Small intestine (tissue), 7 donors: ENCODE measurements around the gene GPT2. TPM values are rescaled to one million over a fixed set of nuclear protein-coding genes. Genes with fewer than 3 reads are reported as not detected.

ENCODE experiments used
- DNase-seq, 2 donors: peaks; one replicate each; pipeline versions ENCODE4 v3.0.0 to v3.0.0-alpha.2; 2013
- FAIRE-seq: peaks from 2 replicates; lab custom pipeline; 2012; peaks lifted over from hg19 to GRCh38; lab: Jason Lieb, UNC
- H3K27ac ChIP-seq, 3 donors: one replicate each; pipeline ENCODE4 v1.5.1; 2013; ENCODE audit warnings: low read length in 2 of 3, mild to moderate bottlenecking in 2 of 3, control low read depth in 1 of 3, inconsistent platforms in 1 of 3, low read depth in 1 of 3, moderate library complexity in 1 of 3
- H3K27me3 ChIP-seq, 3 donors: one replicate each; pipeline ENCODE4 v1.6.1; 2013; ENCODE audit warnings: low read length in 3 of 3, inconsistent platforms in 1 of 3; ENCODE audit not compliant: control insufficient read depth in 3 of 3, insufficient read depth in 3 of 3
- H3K36me3 ChIP-seq, 3 donors: one replicate each; pipeline ENCODE4 v1.6.1; 2013; ENCODE audit warnings: low read length in 3 of 3, inconsistent platforms in 1 of 3, low read depth in 1 of 3, mild to moderate bottlenecking in 1 of 3, moderate library complexity in 1 of 3; ENCODE audit not compliant: control insufficient read depth in 3 of 3, insufficient read depth in 2 of 3
- H3K4me1 ChIP-seq, 3 donors: one replicate each; pipeline ENCODE4 v1.6.1; 2013; ENCODE audit warnings: low read length in 2 of 3, inconsistent platforms in 1 of 3, low read depth in 1 of 3, mild to moderate bottlenecking in 1 of 3, moderate library complexity in 1 of 3; ENCODE audit not compliant: control insufficient read depth in 3 of 3, insufficient read depth in 2 of 3
- H3K4me3 ChIP-seq, 3 donors: one replicate each; pipeline ENCODE4 v1.5.1; 2013; ENCODE audit warnings: low read length in 3 of 3, control low read depth in 1 of 3, inconsistent platforms in 1 of 3, low read depth in 1 of 3, mild to moderate bottlenecking in 1 of 3, moderate library complexity in 1 of 3
- H3K9me3 ChIP-seq, 2 donors: one replicate each; pipeline ENCODE4 v1.6.1; 2013; ENCODE audit warnings: low read depth in 1 of 2, low read length in 1 of 2; ENCODE audit not compliant: control insufficient read depth in 2 of 2, insufficient read depth in 1 of 2
- WGBS, 3 donors: extraction: QIAGEN DNeasy Blood & Tissue Kit; methylation state at CpG; one replicate each; pipeline ENCODE4 v1.1.7; 2013; 5-methylcytosine and 5-hydroxymethylcytosine counted together
- polyA plus RNA-seq, 4 donors: library from polyadenylated mRNA; stranded (reverse) in 3 of 4; unstranded in 1 of 4; fragments of 200-250 nt in 3 of 4; fragments of 120-200 nt in 1 of 4; gene quantifications; one replicate each; pipeline versions ENCODE4 v1.2.1 to v1.2.3, GENCODE V29; 2013
- donor health status: healthy with polysubstance abuse.
- donor health status: control.
- donor health status: control.
- donor health status: Bipolar disorder and iron deficiency.
- donor health status: healthy.

Gene GPT2
- polyA plus RNA-seq, 4 donors, result 2.2 to 25.4 (median 7.4) TPM

DNA sequence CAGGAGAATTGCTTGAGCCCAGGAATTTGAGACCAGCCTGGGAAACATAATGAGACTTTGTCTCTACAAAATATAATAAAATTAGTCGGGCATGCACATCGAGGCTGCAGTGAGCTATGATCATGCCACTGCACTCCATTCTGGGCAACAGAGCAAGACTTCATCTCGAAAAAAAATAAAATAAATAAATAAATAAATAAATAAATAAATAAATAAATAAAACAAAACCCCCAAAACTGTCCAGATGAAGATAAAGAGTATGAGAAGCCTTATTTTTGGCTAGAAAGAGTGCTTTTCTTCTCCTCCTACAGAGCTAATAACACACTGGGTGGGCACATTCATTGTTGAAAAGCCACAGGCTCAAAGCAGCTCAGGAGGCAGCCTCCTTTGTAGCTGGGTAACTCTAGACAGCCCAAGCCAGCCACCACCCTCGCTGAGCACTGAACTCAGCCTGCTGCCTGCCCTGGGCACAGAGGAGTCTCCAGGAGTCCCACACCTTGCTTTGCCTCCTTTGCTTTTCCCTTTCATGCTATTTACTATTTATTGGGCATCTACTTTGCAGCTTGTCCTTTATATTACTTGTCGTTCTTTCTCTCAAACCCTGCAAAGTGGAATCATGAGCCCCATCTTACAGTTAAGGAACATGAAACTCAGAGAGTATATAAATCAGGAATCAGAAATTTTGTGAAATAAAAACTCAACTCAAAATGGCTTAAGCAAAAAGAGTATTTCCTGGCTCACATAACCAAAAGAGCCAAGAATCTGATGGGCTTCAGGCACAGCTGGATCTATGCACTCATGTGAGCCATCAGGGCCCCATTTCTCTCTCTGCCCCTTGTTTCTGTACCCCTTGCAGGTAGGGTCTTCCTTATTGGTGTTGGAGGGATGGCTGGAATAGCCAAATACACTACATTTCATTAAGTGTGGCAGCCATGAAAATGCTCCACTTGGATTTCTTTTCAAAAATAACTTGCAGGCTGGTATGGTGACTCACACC is 35.1 kb upstream of the GPT2 start:
- peaks cover 0 to under 1% of the 10 kb centered on the region in 2 donors for H3K9me3 ChIP-seq
- H3K27ac ChIP-seq, result no peak overlapping the region
- no peak overlapping the region for H3K4me3 ChIP-seq
- DNase-seq, result no peak
- peaks cover 0 to 4% (median 0%) of the 10 kb centered on the region in 3 donors for H3K4me1 ChIP-seq
- FAIRE-seq, result no peak
- 75 to 83% (median 79%) methylated on average over 5 of the region's 5 CpGs for WGBS, 3 donors
- no peaks in the 10 kb centered on the region for H3K36me3 ChIP-seq
- peaks cover 0 to 7% (median 4%) of the 10 kb centered on the region in 3 donors for H3K27me3 ChIP-seq

DNA sequence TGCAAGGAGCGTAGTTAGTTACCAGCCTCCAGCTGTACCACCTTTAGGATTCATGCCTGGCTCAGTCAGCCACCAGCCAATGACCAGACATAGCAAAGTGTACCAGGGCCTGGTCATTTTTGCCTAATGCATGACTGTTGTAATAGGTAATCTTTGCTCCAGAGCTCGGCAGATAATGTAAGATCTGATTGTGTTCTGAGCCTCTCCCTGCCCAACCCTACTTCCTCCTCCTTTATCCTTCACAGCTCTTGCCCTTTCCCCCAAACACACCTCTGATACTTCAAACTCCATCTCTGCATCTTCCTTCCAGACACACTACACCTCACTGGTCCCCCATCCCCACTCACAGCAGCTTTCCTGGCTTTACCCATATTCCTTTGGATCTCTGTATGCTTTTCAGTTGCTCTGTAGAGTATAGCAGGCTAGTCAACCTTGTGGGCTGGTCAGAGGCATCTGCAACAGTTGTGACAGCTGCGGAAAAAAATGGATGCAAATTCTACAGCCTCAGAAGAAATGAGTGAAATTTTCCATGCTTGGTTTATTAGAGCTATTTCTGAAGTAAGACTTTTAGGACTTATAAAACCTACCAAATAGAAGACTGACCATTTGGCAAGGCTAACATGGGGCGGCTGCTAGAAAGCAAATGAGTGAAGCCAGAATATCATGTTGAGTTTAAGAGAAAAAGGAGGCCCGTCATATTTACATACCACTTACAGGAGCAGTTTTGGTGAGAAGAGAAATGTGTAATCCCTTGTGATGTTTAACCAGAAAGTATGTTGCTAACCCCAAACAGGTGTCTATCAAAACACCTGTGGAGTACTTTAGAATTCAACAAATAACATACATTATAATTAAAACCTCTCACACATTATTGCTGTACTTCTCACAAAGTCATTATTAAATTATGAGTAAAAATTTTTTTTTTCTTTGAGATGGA is 33.3 kb upstream of the GPT2 start:
- no peak for FAIRE-seq
- no peaks in the 10 kb centered on the region for H3K9me3 ChIP-seq

GRCh38 chr16:46852130-46852529 is 32.0 kb upstream of the GPT2 start:
- no peaks in the 10 kb centered on the region for H3K9me3 ChIP-seq
- H3K27me3 ChIP-seq, result no peaks in the 10 kb centered on the region
- H3K4me3 ChIP-seq, result no peak overlapping the region
- FAIRE-seq (no peak), DNase-seq (peak in 1 of 2 donors; percentile 69)
- H3K36me3 ChIP-seq, result no peaks in the 10 kb centered on the region
- H3K4me1 ChIP-seq, result peaks cover 0 to 4% (median 0%) of the 10 kb centered on the region in 3 donors
- WGBS, 3 donors, result 55 to 65% (median 64%) methylated on average over 3 of the region's 3 CpGs
- H3K27ac ChIP-seq, result no peak overlapping the region

More for the DNA sequence above, 33.3 kb upstream of the GPT2 start:
- H3K27me3 ChIP-seq, result no peaks in the 10 kb centered on the region
- 71 to 74% (median 74%) methylated on average over 5 of the region's 5 CpGs for WGBS, 3 donors
- H3K4me1 ChIP-seq, result peaks cover 0 to 4% (median 0%) of the 10 kb centered on the region in 3 donors
- H3K27ac ChIP-seq, result peak overlapping the region in 1 of 3 donors; percentile 3
- H3K4me3 ChIP-seq, result no peak overlapping the region
- peak in 1 of 2 donors; percentile 88 for DNase-seq
- no peaks in the 10 kb centered on the region for H3K36me3 ChIP-seq

DNA sequence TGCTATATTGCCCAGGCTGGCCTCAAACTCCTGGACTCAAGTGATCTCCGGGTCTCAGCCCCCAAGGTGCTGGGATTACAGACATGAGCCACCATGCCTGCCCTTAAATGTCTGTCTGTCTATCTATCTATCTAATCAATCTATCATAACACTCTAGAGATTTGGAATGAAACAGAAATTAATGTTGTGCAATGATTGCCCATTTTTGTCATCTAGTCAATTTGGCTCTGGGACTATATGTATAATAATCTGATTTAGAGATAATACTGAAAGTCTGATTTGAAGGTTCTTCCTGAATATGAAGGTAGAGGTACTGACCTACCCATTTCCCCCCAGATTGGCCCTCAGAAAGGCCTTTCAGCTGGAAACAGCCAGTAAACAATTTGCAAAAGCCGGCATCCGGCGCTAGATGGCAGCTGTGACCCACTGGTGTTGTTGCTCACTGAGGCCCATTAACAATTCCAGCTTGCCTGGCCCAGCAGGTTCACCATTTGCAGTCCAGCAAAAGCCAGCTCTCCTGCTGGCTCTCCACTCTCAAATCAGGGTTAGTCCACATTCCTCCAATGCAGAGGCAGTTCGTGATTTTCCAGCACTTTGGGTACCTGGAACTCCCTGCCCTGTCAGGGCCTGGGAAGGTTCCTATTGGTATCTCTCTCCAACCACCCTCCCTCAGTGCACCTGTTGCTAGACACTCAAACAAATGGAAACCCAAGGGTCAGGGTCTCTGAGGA is 30.3 kb upstream of the GPT2 start:
- peaks cover 0 to 4% (median 0%) of the 10 kb centered on the region in 3 donors for H3K4me1 ChIP-seq
- H3K27ac ChIP-seq, result no peak overlapping the region
- no peaks in the 10 kb centered on the region for H3K36me3 ChIP-seq
- peak; percentile 79 to 81 for DNase-seq
- no peak overlapping the region for H3K4me3 ChIP-seq
- FAIRE-seq, result no peak
- WGBS, 3 donors, result 20 to 23% (median 21%) methylated on average over 5 of the region's 5 CpGs
- no peaks in the 10 kb centered on the region for H3K27me3 ChIP-seq
- H3K9me3 ChIP-seq, result no peaks in the 10 kb centered on the region

DNA sequence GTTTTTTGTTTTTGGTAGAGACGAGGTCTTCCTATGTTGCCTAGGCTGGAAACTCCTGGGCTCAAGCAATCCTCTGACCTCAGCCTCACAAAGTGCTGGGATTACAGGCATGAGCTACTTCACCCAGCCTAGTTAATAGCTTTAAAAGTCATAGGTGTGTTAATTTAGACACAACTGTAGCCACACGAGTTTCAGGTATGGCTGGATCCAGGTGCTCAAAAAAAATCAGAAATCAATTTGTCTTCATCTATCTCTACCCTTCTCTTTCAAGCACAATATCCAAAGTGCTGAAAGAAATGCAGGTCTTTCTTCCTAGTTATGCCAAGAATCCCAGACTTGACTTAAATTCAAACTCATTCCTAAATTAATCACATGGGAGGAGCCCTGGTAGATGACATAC is 29.3 kb upstream of the GPT2 start:
- 75 to 78% (median 77%) methylated on average over 2 of the region's 2 CpGs for WGBS, 3 donors

DNA sequence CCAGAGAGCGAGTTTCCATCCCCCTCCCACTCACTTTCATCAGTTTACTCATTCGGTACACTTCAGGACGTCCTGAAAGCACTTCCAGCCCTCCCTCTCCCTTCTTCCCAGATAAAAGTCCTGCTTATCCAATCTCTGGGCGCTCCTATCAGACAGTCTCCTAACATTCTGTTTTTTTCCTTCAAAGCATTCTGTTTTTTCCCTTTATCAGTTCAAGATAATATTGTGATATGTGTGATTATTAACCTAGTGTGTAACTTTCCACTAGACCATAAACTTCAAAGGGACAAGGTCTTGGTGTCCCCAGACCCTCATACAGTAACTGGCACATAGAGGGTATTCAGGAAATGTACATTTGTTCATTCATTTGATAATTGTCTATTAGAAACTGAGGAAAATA is 28.8 kb upstream of the GPT2 start:
- H3K27ac ChIP-seq, result no peak overlapping the region
- DNase-seq (no peak), FAIRE-seq (no peak)
- no peak overlapping the region for H3K4me3 ChIP-seq
- H3K4me1 ChIP-seq, result peaks cover 0 to 4% (median 0%) of the 10 kb centered on the region in 3 donors
- 13 to 46% (median 30%) methylated on average over 4 of the region's 4 CpGs for WGBS, 3 donors
- H3K27me3 ChIP-seq, result no peaks in the 10 kb centered on the region
- H3K36me3 ChIP-seq, result no peaks in the 10 kb centered on the region
- H3K9me3 ChIP-seq, result no peaks in the 10 kb centered on the region

More for the DNA sequence above, 29.3 kb upstream of the GPT2 start:
- Histone ChIP-seq H3K9me3 (no peaks in the 10 kb centered on the region), H3K36me3 (no peaks in the 10 kb centered on the region), H3K27ac (no peak overlapping the region), H3K4me1 (peaks cover 0 to 4% (median 0%) of the 10 kb centered on the region in 3 donors), H3K4me3 (no peak overlapping the region), H3K27me3 (no peaks in the 10 kb centered on the region)
- DNase-seq (no peak), FAIRE-seq (no peak)

GRCh38 chr16:46857368-46857945 is 26.7 kb upstream of the GPT2 start:
- H3K36me3 ChIP-seq, result no peaks in the 10 kb centered on the region
- H3K27me3 ChIP-seq, result no peaks in the 10 kb centered on the region
- H3K27ac ChIP-seq, result no peak overlapping the region
- no peak for FAIRE-seq
- peak; percentile 63 to 65 for DNase-seq
- 32 to 42% (median 40%) methylated on average over 6 of the region's 6 CpGs for WGBS, 3 donors
- H3K9me3 ChIP-seq, result no peaks in the 10 kb centered on the region
- no peak overlapping the region for H3K4me3 ChIP-seq
- H3K4me1 ChIP-seq, result no peaks in the 10 kb centered on the region
